Hair follicular keratinocyte (primary cell): Measurements from ENCODE around the gene POGLUT3. TPM values are rescaled to one million over a fixed set of nuclear protein-coding genes. Genes with fewer than 3 reads are reported as not detected.

Experiments used
- total RNA-seq: library from RNA; depleted of rRNA; stranded (reverse); fragments of >200 nt; gene quantifications from 2 replicates; pipeline ENCODE4 v1.2.3, GENCODE V29; 2015

POGLUT3 gene
- 9.9 and 10.8 TPM in 2 replicates for total RNA-seq

DNA sequence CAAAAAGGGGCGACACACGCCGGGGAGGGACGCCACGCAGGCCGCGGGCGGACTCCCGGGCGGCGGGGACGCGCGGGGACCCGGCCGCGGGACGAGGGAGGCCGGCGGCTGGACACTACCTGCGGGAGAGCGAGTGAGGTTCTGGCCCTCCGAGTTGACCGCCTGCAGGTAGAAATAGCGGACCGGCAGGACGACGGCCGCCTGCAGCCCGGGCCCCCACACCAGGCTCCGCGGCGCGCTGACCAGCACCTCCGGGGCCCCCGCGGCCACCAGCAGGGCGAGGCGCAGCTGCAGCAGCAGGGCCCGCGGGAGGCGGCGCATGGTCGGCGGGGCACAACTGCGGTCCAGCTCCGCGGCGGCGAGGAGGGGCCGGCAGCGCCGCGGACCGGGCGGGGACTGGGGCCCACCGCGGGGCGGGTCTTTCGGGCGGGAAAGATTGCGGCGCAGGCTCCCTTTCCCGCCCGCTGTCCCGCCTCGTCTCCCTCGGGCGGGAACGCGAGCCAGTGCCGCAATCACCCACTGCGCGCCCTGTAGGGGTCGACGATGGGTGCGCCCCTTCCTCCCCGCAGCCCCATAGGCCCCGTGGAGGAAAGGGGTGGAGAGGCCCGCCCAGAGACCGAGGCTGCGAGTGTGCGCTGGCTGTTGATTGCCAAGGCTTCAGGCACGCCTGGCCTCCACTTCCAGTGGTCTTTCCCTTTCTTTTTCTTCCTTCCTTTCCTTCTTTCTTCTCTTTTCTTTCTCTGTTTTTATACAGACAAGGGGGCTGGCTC is at the start of gene POGLUT3:
TSS of gene POGLUT3 (minus strand) at position 339 of the 770 bp plus-strand sequence. CDS start at position 321, 18 bp downstream.

GRCh38 chr11:108467091-108467823 is 30.9 kb downstream of the POGLUT3 start, which contains the start of gene C11orf65:
C11orf65 (minus strand) TSS chr11:108467529; CDS start chr11:108461559, 5,970 bp downstream.

Other genes starting within 250 kb of the POGLUT3 start
- 0.23 and 1.1 TPM in 2 replicates for gene C11orf65, start 30.9 kb downstream of the POGLUT3 start, total RNA-seq
- 5.4 TPM in 2 replicates for gene EXPH5, start 95.4 kb upstream of the POGLUT3 start, total RNA-seq
- gene DDX10, start 166.7 kb upstream of the POGLUT3 start, total RNA-seq, result 21.9 and 22.0 TPM in 2 replicates